Right lobe of liver (tissue), 4 donors: ENCODE data around the gene ADGRA1.

ENCODE experiments used
- POLR2A ChIP-seq: fragments of 450-650 bp; IDR thresholded peaks from one replicate; pipeline ENCODE4 v1.6.1; 2017; ENCODE audit warnings: antibody characterized with exemption, mild to moderate bottlenecking
- TF ChIP-seq, protein P1 (sequence below), 4 donors: fragments of 200-600 bp in 3 of 4; fragments of 450-650 bp in 1 of 4; IDR thresholded peaks; one replicate each; pipeline versions ENCODE4 v1.5.1 to v1.8.0; 2016 to 2022; ENCODE audit warnings: antibody characterized with exemption in 4 of 4, mild to moderate bottlenecking in 2 of 4
- donor health status: DM: no; HTN: no; CAD: no.
- donor health status: DM: no; HTN: no; CAD: no.
- donor health status: DM: no; HTN: yes; CAD: no.

DNA sequence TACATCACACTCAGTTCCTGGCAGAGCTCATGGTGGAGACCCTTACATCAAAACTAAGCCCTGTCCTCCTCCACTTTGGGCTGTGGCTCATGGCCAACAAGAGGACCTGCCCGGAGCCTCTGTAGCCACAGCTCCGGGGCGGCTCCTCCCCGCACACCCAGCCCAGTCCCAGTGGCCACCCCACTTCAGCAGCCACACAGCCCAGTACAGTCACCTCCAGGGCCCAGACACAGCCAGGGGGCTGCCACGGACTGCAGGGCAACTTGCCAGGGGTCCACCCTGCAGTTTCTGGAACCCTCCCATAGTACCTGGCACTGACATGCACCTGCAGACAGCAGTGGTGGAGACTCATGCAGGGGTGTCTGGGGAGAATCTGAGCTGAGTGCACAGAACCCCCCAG lies 11.8 kb downstream of the ADGRA1 start:
- TF ChIP-seq POLR2A = no peak
- TF ChIP-seq, protein P1, sequence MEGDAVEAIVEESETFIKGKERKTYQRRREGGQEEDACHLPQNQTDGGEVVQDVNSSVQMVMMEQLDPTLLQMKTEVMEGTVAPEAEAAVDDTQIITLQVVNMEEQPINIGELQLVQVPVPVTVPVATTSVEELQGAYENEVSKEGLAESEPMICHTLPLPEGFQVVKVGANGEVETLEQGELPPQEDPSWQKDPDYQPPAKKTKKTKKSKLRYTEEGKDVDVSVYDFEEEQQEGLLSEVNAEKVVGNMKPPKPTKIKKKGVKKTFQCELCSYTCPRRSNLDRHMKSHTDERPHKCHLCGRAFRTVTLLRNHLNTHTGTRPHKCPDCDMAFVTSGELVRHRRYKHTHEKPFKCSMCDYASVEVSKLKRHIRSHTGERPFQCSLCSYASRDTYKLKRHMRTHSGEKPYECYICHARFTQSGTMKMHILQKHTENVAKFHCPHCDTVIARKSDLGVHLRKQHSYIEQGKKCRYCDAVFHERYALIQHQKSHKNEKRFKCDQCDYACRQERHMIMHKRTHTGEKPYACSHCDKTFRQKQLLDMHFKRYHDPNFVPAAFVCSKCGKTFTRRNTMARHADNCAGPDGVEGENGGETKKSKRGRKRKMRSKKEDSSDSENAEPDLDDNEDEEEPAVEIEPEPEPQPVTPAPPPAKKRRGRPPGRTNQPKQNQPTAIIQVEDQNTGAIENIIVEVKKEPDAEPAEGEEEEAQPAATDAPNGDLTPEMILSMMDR (IDR thresholded peaks at IDR 0.05) = no peak
